ENCODE data around the gene MAP2K5.
A peak's percentile ranks its signal among the peaks of the same experiment; 100 is the strongest.

GRCh38 chr15:67613708-67614107 lies 71.2 kb downstream of the MAP2K5 start:
- TF ChIP-seq CTCF (IDR thresholded peaks at IDR 0.05; ENCODE audit: insufficient read depth, low read depth, low read length) (peak; percentile 14), EZH2 (IDR thresholded peaks at IDR 0.05; ENCODE audit: insufficient read depth, low read length) (no peak)

All from astrocyte (in vitro differentiated cells and primary cell).